ENCODE measurements around the gene IL17RE.
"Not testable (repeated sequence)": the region's sequence is repeated elsewhere in the genome, so short reads cannot be mapped to it uniquely, and the experiment has no call there.

The IL17RE gene

DNA sequence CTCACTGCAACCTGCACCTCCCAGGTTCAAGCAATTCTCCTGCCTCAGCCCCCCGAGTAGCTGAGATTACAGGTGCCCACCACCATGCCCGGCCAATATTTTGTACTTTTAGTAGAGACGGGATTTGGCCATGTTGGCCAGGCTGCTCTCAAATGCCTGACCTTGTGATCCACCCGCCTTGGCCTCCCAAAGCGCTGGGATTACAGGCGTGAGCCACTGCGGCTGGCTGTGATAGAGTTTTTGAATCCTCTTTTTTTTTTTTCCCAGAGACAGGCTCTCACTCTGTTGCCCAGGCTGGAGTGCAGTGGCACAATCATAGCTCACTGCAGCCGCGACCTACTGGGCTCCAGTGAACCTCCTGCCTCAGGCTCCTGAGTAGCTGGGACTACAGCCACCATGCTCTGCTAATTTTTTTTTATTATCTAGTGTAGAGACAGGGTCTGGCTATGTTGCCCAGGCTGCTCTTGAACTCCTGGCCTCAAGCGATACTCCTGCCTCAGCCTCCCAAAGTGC lies 37.5 kb upstream of the IL17RE start:
- H3K4me3 ChIP-seq (ENCODE audit: extremely low read depth, insufficient read depth, low read length, poor library complexity, severe bottlenecking); H3K4me1 ChIP-seq (ENCODE audit: control insufficient read depth, insufficient read depth, low read length, poor library complexity, severe bottlenecking); H3K36me3 ChIP-seq (ENCODE audit: control insufficient read depth, insufficient read depth, low read length); H3K9me3 ChIP-seq (ENCODE audit: control insufficient read depth, low read length); H3K27ac ChIP-seq (ENCODE audit: low read depth, low read length, severe bottlenecking): not testable (repeated sequence)
- 93 to 98% methylated on average over 5 to 7 of the region's 10 CpGs for WGBS, 2 experiments (ENCODE audit: insufficient coverage in 2 of 2)

DNA sequence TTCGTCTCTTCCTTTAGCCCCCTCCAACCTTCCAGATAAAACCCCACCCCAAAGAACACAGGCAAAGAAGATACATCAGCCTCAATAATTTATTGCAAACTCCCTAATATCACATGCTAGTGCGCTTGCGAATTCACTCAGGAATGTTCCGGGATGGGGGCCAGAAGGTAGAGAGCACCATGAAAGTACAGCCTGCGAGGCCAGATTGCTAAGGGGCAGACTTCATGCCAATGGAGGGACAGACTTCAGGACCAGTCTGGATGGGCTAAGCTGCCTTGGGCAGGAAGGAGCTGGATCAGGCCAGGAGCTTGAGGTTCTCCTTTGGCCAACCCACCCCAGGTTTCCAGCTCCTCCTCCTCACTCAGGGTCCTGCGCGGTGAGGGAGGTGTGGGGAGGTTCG lies 36.0 kb upstream of the IL17RE start:
- WGBS, 2 experiments (ENCODE audit: insufficient coverage in 2 of 2), result 96 to 97% methylated on average over 5 to 6 of the region's 8 CpGs
- Histone ChIP-seq H3K4me1 (ENCODE audit: control insufficient read depth, insufficient read depth, low read length, poor library complexity, severe bottlenecking) (peaks cover under 1% of the 10 kb centered on the region), H3K4me3 (ENCODE audit: extremely low read depth, insufficient read depth, low read length, poor library complexity, severe bottlenecking) (no peak overlapping the region), H3K27ac (ENCODE audit: low read depth, low read length, severe bottlenecking) (no peak overlapping the region), H3K36me3 (ENCODE audit: control insufficient read depth, insufficient read depth, low read length) (no peaks in the 10 kb centered on the region), H3K9me3 (ENCODE audit: control insufficient read depth, low read length) (no peaks in the 10 kb centered on the region)

DNA sequence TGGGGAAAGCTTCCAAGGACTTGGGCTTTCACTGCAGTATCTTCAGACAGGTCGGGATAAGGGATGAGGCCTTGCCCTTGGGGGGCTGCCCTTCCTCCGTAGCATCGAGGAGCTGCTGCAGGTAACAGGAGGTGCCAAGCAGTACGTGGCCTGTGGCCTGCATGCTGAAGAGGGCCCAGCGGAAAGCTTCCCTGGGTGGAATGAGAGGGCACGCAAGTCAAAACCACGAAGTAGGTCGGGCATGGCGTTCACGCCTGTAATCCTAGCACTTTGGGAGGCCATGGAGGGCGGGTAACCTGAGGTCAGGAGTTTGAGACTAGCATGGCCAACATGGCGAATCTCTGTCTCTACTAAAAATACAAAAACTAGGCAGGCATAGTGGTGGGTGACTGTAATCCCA lies 35.5 kb upstream of the IL17RE start:
- 96 to 98% methylated on average over 8 to 12 of the region's 12 CpGs for WGBS, 2 experiments (ENCODE audit: insufficient coverage in 2 of 2)
- peaks cover 3% of the 10 kb centered on the region for H3K4me1 ChIP-seq (ENCODE audit: control insufficient read depth, insufficient read depth, low read length, poor library complexity, severe bottlenecking)
- H3K9me3 ChIP-seq (ENCODE audit: control insufficient read depth, low read length), result no peaks in the 10 kb centered on the region
- no peak overlapping the region for H3K27ac ChIP-seq (ENCODE audit: low read depth, low read length, severe bottlenecking)
- H3K4me3 ChIP-seq (ENCODE audit: extremely low read depth, insufficient read depth, low read length, poor library complexity, severe bottlenecking), result no peak overlapping the region
- no peaks in the 10 kb centered on the region for H3K36me3 ChIP-seq (ENCODE audit: control insufficient read depth, insufficient read depth, low read length)

GRCh38 chr3:9869955-9870354 lies 32.7 kb upstream of the IL17RE start:
- H3K4me3 ChIP-seq (ENCODE audit: extremely low read depth, insufficient read depth, low read length, poor library complexity, severe bottlenecking), result no peak overlapping the region
- peaks cover 3% of the 10 kb centered on the region for H3K4me1 ChIP-seq (ENCODE audit: control insufficient read depth, insufficient read depth, low read length, poor library complexity, severe bottlenecking)
- no peak overlapping the region for H3K27ac ChIP-seq (ENCODE audit: low read depth, low read length, severe bottlenecking)
- 81 to 100% methylated on average over 4 of the region's 5 CpGs for WGBS, 2 experiments (ENCODE audit: insufficient coverage in 2 of 2)
- no peaks in the 10 kb centered on the region for H3K9me3 ChIP-seq (ENCODE audit: control insufficient read depth, low read length)
- H3K36me3 ChIP-seq (ENCODE audit: control insufficient read depth, insufficient read depth, low read length), result no peaks in the 10 kb centered on the region

- H3K4me3 ChIP-seq (ENCODE audit: extremely low read depth, insufficient read depth, low read length, poor library complexity, severe bottlenecking), result no peak overlapping the region
- WGBS, 2 experiments (ENCODE audit: insufficient coverage in 2 of 2), result no CpG with 5 or more reads among the region's 1 CpG
- no peak overlapping the region for H3K27ac ChIP-seq (ENCODE audit: low read depth, low read length, severe bottlenecking)
- H3K4me1 ChIP-seq (ENCODE audit: control insufficient read depth, insufficient read depth, low read length, poor library complexity, severe bottlenecking), result peaks cover 3% of the 10 kb centered on the region
- H3K9me3 ChIP-seq (ENCODE audit: control insufficient read depth, low read length), result no peaks in the 10 kb centered on the region
- no peaks in the 10 kb centered on the region for H3K36me3 ChIP-seq (ENCODE audit: control insufficient read depth, insufficient read depth, low read length)
These were observed 31.7 kb upstream of the IL17RE start for GRCh38 chr3:9870978-9871377.

DNA sequence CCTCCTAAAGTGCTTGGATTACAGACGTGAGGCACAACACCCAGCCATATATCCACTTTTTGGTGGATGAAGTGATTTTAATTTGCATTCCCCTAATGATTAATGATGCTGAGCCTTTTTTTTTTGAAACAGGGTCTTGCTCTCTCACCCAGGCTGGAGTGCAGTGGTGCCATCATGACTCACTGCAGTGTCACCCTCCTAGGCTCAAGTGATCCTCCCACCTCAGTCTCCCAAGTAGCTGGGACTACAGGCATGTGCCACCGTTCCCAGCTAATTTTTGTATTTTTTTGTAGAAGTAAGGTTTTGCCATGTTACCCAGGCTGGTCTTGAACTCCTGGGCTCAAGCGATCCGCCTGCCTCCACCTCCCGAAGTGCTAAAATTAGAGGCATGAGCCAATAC lies 30.6 kb upstream of the IL17RE start:
- H3K9me3 ChIP-seq (ENCODE audit: control insufficient read depth, low read length); H3K27ac ChIP-seq (ENCODE audit: low read depth, low read length, severe bottlenecking); H3K4me1 ChIP-seq (ENCODE audit: control insufficient read depth, insufficient read depth, low read length, poor library complexity, severe bottlenecking); H3K36me3 ChIP-seq (ENCODE audit: control insufficient read depth, insufficient read depth, low read length); H3K4me3 ChIP-seq (ENCODE audit: extremely low read depth, insufficient read depth, low read length, poor library complexity, severe bottlenecking): not testable (repeated sequence)
- 89 to 95% methylated on average over 3 to 4 of the region's 5 CpGs for WGBS, 2 experiments (ENCODE audit: insufficient coverage in 2 of 2)

GRCh38 chr3:9875448-9875847 lies 27.2 kb upstream of the IL17RE start:
- H3K9me3 ChIP-seq (ENCODE audit: control insufficient read depth, low read length), result no peaks in the 10 kb centered on the region
- H3K27ac ChIP-seq (ENCODE audit: low read depth, low read length, severe bottlenecking), result no peak overlapping the region
- H3K4me3 ChIP-seq (ENCODE audit: extremely low read depth, insufficient read depth, low read length, poor library complexity, severe bottlenecking), result no peak overlapping the region
- peaks cover 3% of the 10 kb centered on the region for H3K4me1 ChIP-seq (ENCODE audit: control insufficient read depth, insufficient read depth, low read length, poor library complexity, severe bottlenecking)
- no peaks in the 10 kb centered on the region for H3K36me3 ChIP-seq (ENCODE audit: control insufficient read depth, insufficient read depth, low read length)

GRCh38 chr3:9876255-9876654 lies 26.4 kb upstream of the IL17RE start:
- not testable (repeated sequence) for H3K4me3 ChIP-seq (ENCODE audit: extremely low read depth, insufficient read depth, low read length, poor library complexity, severe bottlenecking); H3K36me3 ChIP-seq (ENCODE audit: control insufficient read depth, insufficient read depth, low read length); H3K27ac ChIP-seq (ENCODE audit: low read depth, low read length, severe bottlenecking); H3K9me3 ChIP-seq (ENCODE audit: control insufficient read depth, low read length); H3K4me1 ChIP-seq (ENCODE audit: control insufficient read depth, insufficient read depth, low read length, poor library complexity, severe bottlenecking)
- WGBS, 2 experiments (ENCODE audit: insufficient coverage in 2 of 2), result 89 to 100% methylated on average over 1 to 3 of the region's 4 CpGs

DNA sequence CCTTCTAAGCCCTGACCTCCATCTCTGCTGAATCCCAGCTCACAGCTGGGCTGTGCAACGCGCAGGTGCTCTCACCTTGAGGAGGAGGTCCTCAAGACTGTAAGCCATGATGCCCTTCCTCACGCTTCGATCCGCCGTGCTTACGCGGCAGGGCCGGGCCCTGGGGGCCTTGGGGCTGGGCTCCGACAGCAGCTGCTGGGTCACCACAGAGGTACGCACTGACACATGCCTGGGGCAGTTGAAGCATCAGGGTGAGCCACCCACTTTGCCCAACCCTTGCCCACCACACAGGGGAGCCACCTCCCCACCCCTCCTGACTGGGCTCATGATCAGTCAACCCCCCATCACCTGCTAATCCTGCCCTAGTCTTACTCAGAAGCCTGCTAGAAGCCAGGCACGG lies 25.7 kb upstream of the IL17RE start:
- Histone ChIP-seq H3K9me3 (ENCODE audit: control insufficient read depth, low read length) (no peaks in the 10 kb centered on the region), H3K36me3 (ENCODE audit: control insufficient read depth, insufficient read depth, low read length) (no peaks in the 10 kb centered on the region), H3K4me1 (ENCODE audit: control insufficient read depth, insufficient read depth, low read length, poor library complexity, severe bottlenecking) (no peaks in the 10 kb centered on the region), H3K4me3 (ENCODE audit: extremely low read depth, insufficient read depth, low read length, poor library complexity, severe bottlenecking) (no peak overlapping the region), H3K27ac (ENCODE audit: low read depth, low read length, severe bottlenecking) (no peak overlapping the region)
- WGBS, 2 experiments (ENCODE audit: insufficient coverage in 2 of 2), result 85 to 88% methylated on average over 12 of the region's 12 CpGs

- Histone ChIP-seq H3K27ac (ENCODE audit: low read depth, low read length, severe bottlenecking) (no peak overlapping the region), H3K36me3 (ENCODE audit: control insufficient read depth, insufficient read depth, low read length) (no peaks in the 10 kb centered on the region), H3K9me3 (ENCODE audit: control insufficient read depth, low read length) (no peaks in the 10 kb centered on the region), H3K4me3 (ENCODE audit: extremely low read depth, insufficient read depth, low read length, poor library complexity, severe bottlenecking) (no peak overlapping the region), H3K4me1 (ENCODE audit: control insufficient read depth, insufficient read depth, low read length, poor library complexity, severe bottlenecking) (peaks cover 2% of the 10 kb centered on the region)
- 77 to 86% methylated on average over 3 to 4 of the region's 5 CpGs for WGBS, 2 experiments (ENCODE audit: insufficient coverage in 2 of 2)
These were observed 23.9 kb upstream of the IL17RE start for GRCh38 chr3:9878700-9879099.

- Histone ChIP-seq H3K4me3 (ENCODE audit: extremely low read depth, insufficient read depth, low read length, poor library complexity, severe bottlenecking) (no peak within 1 kb of the TSS), H3K4me1 (ENCODE audit: control insufficient read depth, insufficient read depth, low read length, poor library complexity, severe bottlenecking) (peaks cover 2% of the 10 kb centered on the region), H3K9me3 (ENCODE audit: control insufficient read depth, low read length) (no peaks in the 10 kb centered on the region), H3K36me3 (ENCODE audit: control insufficient read depth, insufficient read depth, low read length) (no peaks in the 10 kb centered on the region), H3K27ac (ENCODE audit: low read depth, low read length, severe bottlenecking) (no peak within 1 kb of the TSS)
- 89 to 97% methylated on average over 5 to 6 of the region's 7 CpGs for WGBS, 2 experiments (ENCODE audit: insufficient coverage in 2 of 2)
These were observed 22.7 kb upstream of the IL17RE start, which contains the start of gene CIDEC for GRCh38 chr3:9879830-9880549. Gene CIDEC, minus strand, starts transcription at chr3:9880253. Its CDS starts 1,767 bp downstream, at chr3:9878486.
